ENCODE results near the gene SLC14A1.
"Not testable (repeated sequence)": the region's sequence is repeated elsewhere in the genome, so short reads cannot be mapped to it uniquely, and the experiment has no call there.

SLC14A1 gene

GRCh38 chr18:45733535-45733934, 9.6 kb downstream of the SLC14A1 start:
- H3K4me3 ChIP-seq (ENCODE audit: low read length): no peak overlapping the region
- TF ChIP-seq ZNF274 (IDR thresholded peaks at IDR 0.05; ENCODE audit: low read depth, low read length): no peak

GRCh38 chr18:45734505-45734904, 10.5 kb downstream of the SLC14A1 start:
- TF ChIP-seq ZNF274 (IDR thresholded peaks at IDR 0.05; ENCODE audit: low read depth, low read length): no peak
- no peak overlapping the region for H3K4me3 ChIP-seq (ENCODE audit: low read length)

GRCh38 chr18:45734944-45735343, 11.0 kb downstream of the SLC14A1 start:
- no peak overlapping the region for H3K4me3 ChIP-seq (ENCODE audit: low read length)
- no peak for TF ChIP-seq ZNF274 (IDR thresholded peaks at IDR 0.05; ENCODE audit: low read depth, low read length)

- TF ChIP-seq ZNF274 (IDR thresholded peaks at IDR 0.05; ENCODE audit: low read depth, low read length): no peak
- H3K4me3 ChIP-seq (ENCODE audit: low read length): no peak overlapping the region
These were observed 14.7 kb downstream of the SLC14A1 start for GRCh38 chr18:45738660-45739059.

GRCh38 chr18:45739268-45739667, 15.3 kb downstream of the SLC14A1 start:
- no peak for TF ChIP-seq ZNF274 (IDR thresholded peaks at IDR 0.05; ENCODE audit: low read depth, low read length)
- no peak overlapping the region for H3K4me3 ChIP-seq (ENCODE audit: low read length)

GRCh38 chr18:45739848-45740247, 15.9 kb downstream of the SLC14A1 start:
- H3K4me3 ChIP-seq (ENCODE audit: low read length): no peak overlapping the region
- no peak for TF ChIP-seq ZNF274 (IDR thresholded peaks at IDR 0.05; ENCODE audit: low read depth, low read length)

- TF ChIP-seq ZNF274 (IDR thresholded peaks at IDR 0.05; ENCODE audit: low read depth, low read length): no peak
- no peak overlapping the region for H3K4me3 ChIP-seq (ENCODE audit: low read length)
These were observed 17.1 kb downstream of the SLC14A1 start for GRCh38 chr18:45741056-45741455.

- TF ChIP-seq ZNF274 (IDR thresholded peaks at IDR 0.05; ENCODE audit: low read depth, low read length): no peak
These were observed 22.0 kb downstream of the SLC14A1 start for GRCh38 chr18:45745817-45746461.

GRCh38 chr18:45748501-45748900, 24.5 kb downstream of the SLC14A1 start:
- no peak for TF ChIP-seq ZNF274 (IDR thresholded peaks at IDR 0.05; ENCODE audit: low read depth, low read length)
- no peak overlapping the region for H3K4me3 ChIP-seq (ENCODE audit: low read length)

More at GRCh38 chr18:45745817-45746461, 22.0 kb downstream of the SLC14A1 start:
- no peak overlapping the region for H3K4me3 ChIP-seq (ENCODE audit: low read length)

GRCh38 chr18:45749918-45750689, 26.1 kb downstream of the SLC14A1 start:
- H3K4me3 ChIP-seq (ENCODE audit: low read length): no peak overlapping the region
- no peak for TF ChIP-seq ZNF274 (IDR thresholded peaks at IDR 0.05; ENCODE audit: low read depth, low read length)

- H3K4me3 ChIP-seq (ENCODE audit: low read length): no peak overlapping the region
- no peak for TF ChIP-seq ZNF274 (IDR thresholded peaks at IDR 0.05; ENCODE audit: low read depth, low read length)
These were observed 27.8 kb downstream of the SLC14A1 start for GRCh38 chr18:45751766-45752165.

GRCh38 chr18:45752681-45753080, 28.7 kb downstream of the SLC14A1 start:
- TF ChIP-seq ZNF274 (IDR thresholded peaks at IDR 0.05; ENCODE audit: low read depth, low read length): no peak
- H3K4me3 ChIP-seq (ENCODE audit: low read length): no peak overlapping the region

- TF ChIP-seq ZNF274 (IDR thresholded peaks at IDR 0.05; ENCODE audit: low read depth, low read length): no peak
- H3K4me3 ChIP-seq (ENCODE audit: low read length): no peak overlapping the region
These were observed 29.3 kb downstream of the SLC14A1 start for GRCh38 chr18:45753286-45753685.

GRCh38 chr18:45755934-45756333, 32.0 kb downstream of the SLC14A1 start:
- TF ChIP-seq ZNF274 (IDR thresholded peaks at IDR 0.05; ENCODE audit: low read depth, low read length): no peak
- H3K4me3 ChIP-seq (ENCODE audit: low read length): no peak overlapping the region

- H3K4me3 ChIP-seq (ENCODE audit: low read length): no peak overlapping the region
- no peak for TF ChIP-seq ZNF274 (IDR thresholded peaks at IDR 0.05; ENCODE audit: low read depth, low read length)
These were observed 33.0 kb downstream of the SLC14A1 start for GRCh38 chr18:45757005-45757404.

GRCh38 chr18:45757644-45758043, 33.7 kb downstream of the SLC14A1 start:
- not testable (repeated sequence) for H3K4me3 ChIP-seq (ENCODE audit: low read length)

All from GM08714 (cell line).